OCI-LY7 (cell line): Measurements from ENCODE around the gene MAP2K5.

ENCODE experiments used
- CTCF ChIP-seq: fragments of 200-600 bp; sonication (generic); conservative IDR thresholded peaks from 2 replicates; pipeline ENCODE4 v1.5.1; 2014; ENCODE audit warnings: mild to moderate bottlenecking, antibody characterized with exemption, low read length, moderate library complexity, mixed read lengths
- EZH2phosphoT487 ChIP-seq: fragments of 200-600 bp; sonication (generic); IDR thresholded peaks from 2 replicates; pipeline ENCODE4 v1.6.1; 2018; ENCODE audit warnings: low read depth, borderline replicate concordance, mild to moderate bottlenecking, mixed run types, antibody characterized with exemption, low read length, moderate library complexity, mixed read lengths

GRCh38 chr15:67828278-67828968 is 285.9 kb downstream of the MAP2K5 start:
- TF ChIP-seq CTCF (no peak), EZH2phosphoT487 (no peak)
